KMS-11 (cell line): ENCODE measurements around the gene USP48.

Experiments used
- H2AFZ ChIP-seq: fragments of 200-600 bp; sonication (generic); 2 replicates; pipeline ENCODE4 v1.6.1; 2016; ENCODE audit warnings: antibody characterized with exemption, mixed run types, low read depth
- H3K27ac ChIP-seq: fragments of 200-600 bp; sonication (generic); 2 replicates; pipeline ENCODE4 v1.6.1; 2016; ENCODE audit warnings: mild to moderate bottlenecking, mixed run types
- H3K27me3 ChIP-seq: fragments of 200-600 bp; sonication (generic); 2 replicates; pipeline ENCODE4 v1.6.1; 2017; ENCODE audit warnings: mild to moderate bottlenecking, low read depth, mixed run types, moderate library complexity; ENCODE audit not compliant: insufficient read depth
- H3K36me3 ChIP-seq: fragments of 200-600 bp; sonication (generic); 2 replicates; pipeline ENCODE4 v1.6.1; 2017; ENCODE audit warnings: mild to moderate bottlenecking, mixed run types; ENCODE audit not compliant: insufficient read depth
- H3K4me1 ChIP-seq: fragments of 200-600 bp; sonication (generic); 2 replicates; pipeline ENCODE4 v1.6.1; 2016; ENCODE audit warnings: mild to moderate bottlenecking, low read depth, mixed run types; ENCODE audit not compliant: poor library complexity, severe bottlenecking
- H3K4me2 ChIP-seq: fragments of 200-600 bp; sonication (generic); 2 replicates; pipeline ENCODE4 v1.7.0; 2016; ENCODE audit warnings: mild to moderate bottlenecking, mixed run types
- H3K4me3 ChIP-seq: fragments of 200-600 bp; sonication (generic); IDR thresholded peaks from 2 replicates; pipeline ENCODE4 v1.6.1; 2017; ENCODE audit warnings: low read depth, low read length, mixed read lengths; ENCODE audit not compliant: insufficient read depth
- H3K79me2 ChIP-seq: fragments of 200-600 bp; sonication (generic); 2 replicates; pipeline ENCODE4 v1.6.1; 2016; ENCODE audit warnings: low read depth, mixed run types; ENCODE audit not compliant: insufficient read depth
- H3K9ac ChIP-seq: fragments of 200-600 bp; sonication (generic); 2 replicates; pipeline ENCODE4 v1.6.1; 2016; ENCODE audit warnings: mild to moderate bottlenecking, mixed run types
- H4K20me1 ChIP-seq: fragments of 200-600 bp; sonication (generic); 2 replicates; pipeline ENCODE4 v1.6.1; 2016; ENCODE audit warnings: mild to moderate bottlenecking, mixed run types; ENCODE audit not compliant: insufficient read depth
- CTCF ChIP-seq: fragments of 200-600 bp; sonication (generic); conservative IDR thresholded peaks from 2 replicates; pipeline ENCODE4 v1.6.1; 2017; ENCODE audit warnings: low read depth, mild to moderate bottlenecking, antibody characterized with exemption, low read length, moderate library complexity, mixed read lengths

USP48 gene

GRCh38 chr1:21756393-21757089 lies 26.4 kb downstream of the USP48 start:
- Histone ChIP-seq H3K36me3 (peaks cover 7% of the 10 kb centered on the region; the same call in 1 of the 2 replicates), H3K4me1 (no peaks in the 10 kb centered on the region), H4K20me1 (0 out of 2 replicates have a peak, but pooled peaks cover 8% of the 10 kb centered on the region), H3K27ac (no peak overlapping the region), H3K4me3 (no peak overlapping the region), H3K27me3 (no peaks in the 10 kb centered on the region), H3K9ac (no peak overlapping the region), H3K4me2 (no peak overlapping the region), H3K79me2 (peaks cover 31% of the 10 kb centered on the region), H2AFZ (no peak overlapping the region)
- no peak for TF ChIP-seq CTCF

GRCh38 chr1:21755067-21755466 lies 27.9 kb downstream of the USP48 start:
- Histone ChIP-seq H3K79me2 (peaks cover 19% of the 10 kb centered on the region), H3K4me2 (no peak overlapping the region), H3K4me3 (no peak overlapping the region), H3K36me3 (peaks cover 7% of the 10 kb centered on the region; the same call in 1 of the 2 replicates), H4K20me1 (0 out of 2 replicates have a peak, but pooled peaks cover 8% of the 10 kb centered on the region), H3K27me3 (no peaks in the 10 kb centered on the region), H3K4me1 (no peaks in the 10 kb centered on the region), H3K9ac (no peak overlapping the region), H2AFZ (no peak overlapping the region), H3K27ac (no peak overlapping the region)
- no peak for TF ChIP-seq CTCF

DNA sequence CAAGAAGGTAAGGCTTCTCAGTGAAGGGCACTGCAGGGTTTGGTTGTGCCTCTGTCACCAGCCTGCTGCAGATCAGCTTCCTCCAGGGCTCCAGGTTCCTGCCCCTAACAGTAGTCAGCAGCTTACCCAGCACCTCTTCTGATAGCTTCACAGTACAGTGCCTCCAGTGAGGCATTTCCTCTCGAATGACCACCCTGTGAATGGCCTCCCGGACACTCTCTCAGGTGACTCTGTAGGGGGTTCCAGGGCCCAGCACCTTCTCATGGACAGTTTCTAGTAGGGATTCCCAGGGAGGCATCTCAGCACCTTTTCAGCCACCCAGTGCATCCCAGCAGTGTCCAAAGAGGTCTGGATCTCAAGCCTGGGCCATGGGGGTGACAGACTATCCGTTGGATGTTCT lies 28.4 kb downstream of the USP48 start:
- Histone ChIP-seq H3K4me1 (no peaks in the 10 kb centered on the region), H3K4me3 (no peak overlapping the region), H3K79me2 (peaks cover 14% of the 10 kb centered on the region), H3K4me2 (no peak overlapping the region), H3K27ac (no peak overlapping the region), H3K9ac (no peak overlapping the region), H4K20me1 (0 out of 2 replicates have a peak, but pooled peaks cover 4% of the 10 kb centered on the region), H3K27me3 (no peaks in the 10 kb centered on the region), H3K36me3 (peaks cover 7% of the 10 kb centered on the region; the same call in 1 of the 2 replicates), H2AFZ (no peak overlapping the region)
- TF ChIP-seq CTCF = no peak

DNA sequence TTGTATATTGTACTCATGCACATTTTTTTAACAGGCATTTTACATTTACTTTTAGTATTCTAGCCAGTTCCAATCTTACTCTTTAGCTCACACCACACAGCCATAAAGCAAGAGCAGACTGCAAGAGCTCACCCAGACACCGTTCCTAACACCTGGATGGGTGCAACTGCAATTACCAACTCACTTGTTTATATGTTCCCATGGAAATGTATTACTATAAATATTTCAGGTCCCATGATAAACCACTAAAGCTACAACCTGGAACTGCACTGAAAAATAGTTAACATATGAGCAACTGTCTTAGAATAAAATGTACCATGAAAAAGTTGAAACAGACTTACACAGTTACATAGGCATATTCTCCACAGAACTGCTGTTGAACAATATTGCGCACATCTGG lies 30.8 kb downstream of the USP48 start:
- Histone ChIP-seq H3K27ac (no peak overlapping the region), H3K4me2 (no peak overlapping the region), H2AFZ (no peak overlapping the region), H3K4me1 (no peaks in the 10 kb centered on the region), H3K27me3 (no peaks in the 10 kb centered on the region), H3K4me3 (no peak overlapping the region), H3K36me3 (peaks cover 7% of the 10 kb centered on the region; the same call in 1 of the 2 replicates), H3K79me2 (no peaks in the 10 kb centered on the region; the same call in 1 of the 2 replicates), H4K20me1 (no peaks in the 10 kb centered on the region), H3K9ac (no peak overlapping the region)
- TF ChIP-seq CTCF = no peak
